Measurements from ENCODE around the gene C12orf76.

The C12orf76 gene

GRCh38 chr12:109998241-109998903, 50.0 kb downstream of the C12orf76 start:
- peaks cover 29 to 43% of the 10 kb centered on the region in 2 donors for H3K4me1 ChIP-seq (ENCODE audit: control insufficient read depth in 1 of 2, insufficient read depth in 2 of 2, low read length in 2 of 2)

GRCh38 chr12:109997393-109997792, 50.9 kb downstream of the C12orf76 start:
- Histone ChIP-seq H3K9ac (ENCODE audit: low read depth in 1 of 2, low read length in 2 of 2) (no peak overlapping the region), H3K36me3 (ENCODE audit: control insufficient read depth in 1 of 2, insufficient read depth in 2 of 2, low read length in 2 of 2) (peaks cover 2% of the 10 kb centered on the region in 2 donors), H3K4me3 (ENCODE audit: low read depth in 1 of 2, low read length in 2 of 2) (no peak overlapping the region), H3K27ac (ENCODE audit: low read depth, low read length) (no peak overlapping the region), H3K9me3 (ENCODE audit: control insufficient read depth in 1 of 2, low read length in 2 of 2) (no peaks in the 10 kb centered on the region), H3K4me1 (ENCODE audit: control insufficient read depth in 1 of 2, insufficient read depth in 2 of 2, low read length in 2 of 2) (peaks cover 29 to 39% of the 10 kb centered on the region in 2 donors), H3K27me3 (ENCODE audit: control insufficient read depth in 1 of 2, insufficient read depth in 2 of 2, low read length in 2 of 2) (no peaks in the 10 kb centered on the region)

More at GRCh38 chr12:109998241-109998903, 50.0 kb downstream of the C12orf76 start:
- Histone ChIP-seq H3K4me3 (ENCODE audit: low read depth in 1 of 2, low read length in 2 of 2) (peak overlapping the region; percentile 91 to 93), H3K9ac (ENCODE audit: low read depth in 1 of 2, low read length in 2 of 2) (peak overlapping the region; percentile 67 to 89), H3K27ac (ENCODE audit: low read depth, low read length) (no peak overlapping the region), H3K27me3 (ENCODE audit: control insufficient read depth in 1 of 2, insufficient read depth in 2 of 2, low read length in 2 of 2) (no peaks in the 10 kb centered on the region), H3K9me3 (ENCODE audit: control insufficient read depth in 1 of 2, low read length in 2 of 2) (no peaks in the 10 kb centered on the region), H3K36me3 (ENCODE audit: control insufficient read depth in 1 of 2, insufficient read depth in 2 of 2, low read length in 2 of 2) (no peaks in the 10 kb centered on the region)

- peaks cover 23 to 37% of the 10 kb centered on the region in 2 donors for H3K4me1 ChIP-seq (ENCODE audit: control insufficient read depth in 1 of 2, insufficient read depth in 2 of 2, low read length in 2 of 2)
- peak overlapping the region; percentile 84 to 95 for H3K4me3 ChIP-seq (ENCODE audit: low read depth in 1 of 2, low read length in 2 of 2)
- H3K27ac ChIP-seq (ENCODE audit: low read depth, low read length) = no peak overlapping the region
- H3K9me3 ChIP-seq (ENCODE audit: control insufficient read depth in 1 of 2, low read length in 2 of 2) = no peaks in the 10 kb centered on the region
- H3K9ac ChIP-seq (ENCODE audit: low read depth in 1 of 2, low read length in 2 of 2) = peak overlapping the region in 1 of 2 donors; percentile 78
- peaks cover 3 to 6% of the 10 kb centered on the region in 2 donors for H3K36me3 ChIP-seq (ENCODE audit: control insufficient read depth in 1 of 2, insufficient read depth in 2 of 2, low read length in 2 of 2)
- H3K27me3 ChIP-seq (ENCODE audit: control insufficient read depth in 1 of 2, insufficient read depth in 2 of 2, low read length in 2 of 2) = no peaks in the 10 kb centered on the region
These were observed 51.9 kb downstream of the C12orf76 start for GRCh38 chr12:109996483-109996853.

DNA sequence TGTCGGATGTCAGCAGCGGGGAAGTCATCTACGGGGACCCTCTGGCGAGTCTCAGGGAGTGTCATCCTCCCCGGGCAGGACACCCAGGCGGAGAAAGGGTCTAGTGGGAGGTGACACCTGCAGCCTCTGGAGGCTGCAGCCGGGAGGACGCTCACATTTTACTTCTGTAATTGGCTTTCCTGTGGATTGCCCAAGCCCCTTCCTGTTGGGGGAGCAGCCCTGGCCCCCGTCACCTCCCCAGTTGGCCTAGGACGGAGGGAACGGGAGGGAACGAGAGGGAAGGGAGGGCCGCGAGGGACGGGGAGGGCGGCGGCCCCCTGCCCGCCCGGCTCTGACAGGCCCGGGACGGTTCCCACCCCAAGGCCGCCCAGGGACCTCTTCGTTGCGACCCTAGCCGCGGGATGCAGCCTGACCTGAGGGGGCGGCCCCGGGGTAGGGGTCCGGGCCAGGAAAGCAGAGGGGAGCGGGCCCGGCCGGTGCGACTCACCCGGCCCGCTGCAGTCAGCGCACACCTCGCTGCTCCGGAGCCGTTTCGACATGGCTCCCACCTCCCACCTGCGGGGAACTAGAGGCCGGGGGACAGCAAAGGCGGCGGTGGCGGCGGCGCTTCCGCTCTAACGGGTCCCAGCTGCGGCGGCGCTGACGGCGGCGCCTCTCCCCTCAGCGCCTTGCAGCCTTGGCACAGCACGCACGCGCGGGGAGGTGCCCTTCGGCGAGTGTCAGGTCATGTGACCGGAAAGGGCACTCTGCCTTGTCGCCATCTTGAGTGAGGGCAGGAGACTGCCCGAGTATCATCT, 52.4 kb downstream of the C12orf76 start, which contains the start of gene GIT2:
Gene GIT2, minus strand, starts transcription at position 683 of the 797 bp plus-strand sequence. Its CDS starts 144 bp downstream, at position 539.
- H3K27ac ChIP-seq (ENCODE audit: low read depth, low read length) = peak within 1 kb of the TSS; percentile 80
- peak within 1 kb of the TSS; percentile 78 to 90 for H3K9ac ChIP-seq (ENCODE audit: low read depth in 1 of 2, low read length in 2 of 2)
- peaks cover 3 to 11% of the 10 kb centered on the region in 2 donors for H3K36me3 ChIP-seq (ENCODE audit: control insufficient read depth in 1 of 2, insufficient read depth in 2 of 2, low read length in 2 of 2)
- peaks cover 23 to 38% of the 10 kb centered on the region in 2 donors for H3K4me1 ChIP-seq (ENCODE audit: control insufficient read depth in 1 of 2, insufficient read depth in 2 of 2, low read length in 2 of 2)
- H3K4me3 ChIP-seq (ENCODE audit: low read depth in 1 of 2, low read length in 2 of 2) = peak within 1 kb of the TSS; percentile 84 to 95
- H3K9me3 ChIP-seq (ENCODE audit: control insufficient read depth in 1 of 2, low read length in 2 of 2) = no peaks in the 10 kb centered on the region
- no peaks in the 10 kb centered on the region for H3K27me3 ChIP-seq (ENCODE audit: control insufficient read depth in 1 of 2, insufficient read depth in 2 of 2, low read length in 2 of 2)

GRCh38 chr12:109995361-109995685, 53.0 kb downstream of the C12orf76 start:
- H3K9ac ChIP-seq (ENCODE audit: low read depth in 1 of 2, low read length in 2 of 2) = peak overlapping the region; percentile 78 to 90
- H3K9me3 ChIP-seq (ENCODE audit: control insufficient read depth in 1 of 2, low read length in 2 of 2) = no peaks in the 10 kb centered on the region
- H3K27me3 ChIP-seq (ENCODE audit: control insufficient read depth in 1 of 2, insufficient read depth in 2 of 2, low read length in 2 of 2) = no peaks in the 10 kb centered on the region
- H3K4me3 ChIP-seq (ENCODE audit: low read depth in 1 of 2, low read length in 2 of 2) = peak overlapping the region; percentile 84 to 95
- H3K4me1 ChIP-seq (ENCODE audit: control insufficient read depth in 1 of 2, insufficient read depth in 2 of 2, low read length in 2 of 2) = peaks cover 23 to 35% of the 10 kb centered on the region in 2 donors
- H3K27ac ChIP-seq (ENCODE audit: low read depth, low read length) = peak overlapping the region; percentile 80
- H3K36me3 ChIP-seq (ENCODE audit: control insufficient read depth in 1 of 2, insufficient read depth in 2 of 2, low read length in 2 of 2) = peaks cover 5 to 16% of the 10 kb centered on the region in 2 donors

GRCh38 chr12:109994401-109995175, 53.7 kb downstream of the C12orf76 start:
- Histone ChIP-seq H3K9me3 (ENCODE audit: control insufficient read depth in 1 of 2, low read length in 2 of 2) (no peaks in the 10 kb centered on the region), H3K27ac (ENCODE audit: low read depth, low read length) (no peak overlapping the region), H3K27me3 (ENCODE audit: control insufficient read depth in 1 of 2, insufficient read depth in 2 of 2, low read length in 2 of 2) (no peaks in the 10 kb centered on the region), H3K4me3 (ENCODE audit: low read depth in 1 of 2, low read length in 2 of 2) (peak overlapping the region; percentile 84 to 95), H3K4me1 (ENCODE audit: control insufficient read depth in 1 of 2, insufficient read depth in 2 of 2, low read length in 2 of 2) (peaks cover 23 to 30% of the 10 kb centered on the region in 2 donors), H3K36me3 (ENCODE audit: control insufficient read depth in 1 of 2, insufficient read depth in 2 of 2, low read length in 2 of 2) (peaks cover 8 to 24% of the 10 kb centered on the region in 2 donors), H3K9ac (ENCODE audit: low read depth in 1 of 2, low read length in 2 of 2) (peak overlapping the region; percentile 78 to 90)

DNA sequence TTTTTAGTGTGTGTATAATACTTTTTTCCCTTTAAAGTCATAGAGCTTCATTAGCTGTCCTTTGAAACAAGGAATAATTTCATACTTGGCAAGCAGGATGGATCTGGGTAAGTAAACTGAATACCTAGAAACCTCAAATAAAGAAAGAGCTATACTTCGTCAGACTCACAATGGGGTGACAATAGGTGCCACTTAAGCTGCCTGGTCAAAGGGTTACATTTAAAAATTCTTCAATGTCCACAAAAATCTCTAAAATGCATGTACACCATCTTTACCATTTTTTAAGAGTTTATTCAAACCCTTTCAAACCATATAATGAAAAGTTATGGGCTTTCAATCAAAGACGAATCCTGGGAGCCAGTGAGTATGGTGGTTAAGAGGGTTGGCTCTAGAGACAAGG, 55.2 kb downstream of the C12orf76 start:
- H3K9ac ChIP-seq (ENCODE audit: low read depth in 1 of 2, low read length in 2 of 2) = no peak overlapping the region
- H3K27ac ChIP-seq (ENCODE audit: low read depth, low read length) = no peak overlapping the region
- H3K36me3 ChIP-seq (ENCODE audit: control insufficient read depth in 1 of 2, insufficient read depth in 2 of 2, low read length in 2 of 2) = peaks cover 13 to 37% of the 10 kb centered on the region in 2 donors
- no peaks in the 10 kb centered on the region for H3K27me3 ChIP-seq (ENCODE audit: control insufficient read depth in 1 of 2, insufficient read depth in 2 of 2, low read length in 2 of 2)
- no peaks in the 10 kb centered on the region for H3K9me3 ChIP-seq (ENCODE audit: control insufficient read depth in 1 of 2, low read length in 2 of 2)
- peaks cover 20 to 22% of the 10 kb centered on the region in 2 donors for H3K4me1 ChIP-seq (ENCODE audit: control insufficient read depth in 1 of 2, insufficient read depth in 2 of 2, low read length in 2 of 2)
- H3K4me3 ChIP-seq (ENCODE audit: low read depth in 1 of 2, low read length in 2 of 2) = no peak overlapping the region

GRCh38 chr12:109991586-109991985, 56.7 kb downstream of the C12orf76 start:
- peaks cover 17 to 20% of the 10 kb centered on the region in 2 donors for H3K4me1 ChIP-seq (ENCODE audit: control insufficient read depth in 1 of 2, insufficient read depth in 2 of 2, low read length in 2 of 2)
- H3K36me3 ChIP-seq (ENCODE audit: control insufficient read depth in 1 of 2, insufficient read depth in 2 of 2, low read length in 2 of 2) = peaks cover 13 to 44% of the 10 kb centered on the region in 2 donors
- no peaks in the 10 kb centered on the region for H3K9me3 ChIP-seq (ENCODE audit: control insufficient read depth in 1 of 2, low read length in 2 of 2)
- no peak overlapping the region for H3K27ac ChIP-seq (ENCODE audit: low read depth, low read length)
- H3K27me3 ChIP-seq (ENCODE audit: control insufficient read depth in 1 of 2, insufficient read depth in 2 of 2, low read length in 2 of 2) = no peaks in the 10 kb centered on the region
- no peak overlapping the region for H3K9ac ChIP-seq (ENCODE audit: low read depth in 1 of 2, low read length in 2 of 2)
- no peak overlapping the region for H3K4me3 ChIP-seq (ENCODE audit: low read depth in 1 of 2, low read length in 2 of 2)
